Activated T-cell treated with anti-CD3 and anti-CD28 coated beads for 48 hours (primary cell): ENCODE results near the gene FGGY.
"Not testable (repeated sequence)": the region's sequence is repeated elsewhere in the genome, so short reads cannot be mapped to it uniquely, and the experiment has no call there.

Source experiments
- DNase-seq: peaks from one replicate; pipeline ENCODE4 v3.0.0-alpha.2; 2020; ENCODE audit warnings: low read depth

FGGY gene, protein sequence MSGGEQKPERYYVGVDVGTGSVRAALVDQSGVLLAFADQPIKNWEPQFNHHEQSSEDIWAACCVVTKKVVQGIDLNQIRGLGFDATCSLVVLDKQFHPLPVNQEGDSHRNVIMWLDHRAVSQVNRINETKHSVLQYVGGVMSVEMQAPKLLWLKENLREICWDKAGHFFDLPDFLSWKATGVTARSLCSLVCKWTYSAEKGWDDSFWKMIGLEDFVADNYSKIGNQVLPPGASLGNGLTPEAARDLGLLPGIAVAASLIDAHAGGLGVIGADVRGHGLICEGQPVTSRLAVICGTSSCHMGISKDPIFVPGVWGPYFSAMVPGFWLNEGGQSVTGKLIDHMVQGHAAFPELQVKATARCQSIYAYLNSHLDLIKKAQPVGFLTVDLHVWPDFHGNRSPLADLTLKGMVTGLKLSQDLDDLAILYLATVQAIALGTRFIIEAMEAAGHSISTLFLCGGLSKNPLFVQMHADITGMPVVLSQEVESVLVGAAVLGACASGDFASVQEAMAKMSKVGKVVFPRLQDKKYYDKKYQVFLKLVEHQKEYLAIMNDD

DNA sequence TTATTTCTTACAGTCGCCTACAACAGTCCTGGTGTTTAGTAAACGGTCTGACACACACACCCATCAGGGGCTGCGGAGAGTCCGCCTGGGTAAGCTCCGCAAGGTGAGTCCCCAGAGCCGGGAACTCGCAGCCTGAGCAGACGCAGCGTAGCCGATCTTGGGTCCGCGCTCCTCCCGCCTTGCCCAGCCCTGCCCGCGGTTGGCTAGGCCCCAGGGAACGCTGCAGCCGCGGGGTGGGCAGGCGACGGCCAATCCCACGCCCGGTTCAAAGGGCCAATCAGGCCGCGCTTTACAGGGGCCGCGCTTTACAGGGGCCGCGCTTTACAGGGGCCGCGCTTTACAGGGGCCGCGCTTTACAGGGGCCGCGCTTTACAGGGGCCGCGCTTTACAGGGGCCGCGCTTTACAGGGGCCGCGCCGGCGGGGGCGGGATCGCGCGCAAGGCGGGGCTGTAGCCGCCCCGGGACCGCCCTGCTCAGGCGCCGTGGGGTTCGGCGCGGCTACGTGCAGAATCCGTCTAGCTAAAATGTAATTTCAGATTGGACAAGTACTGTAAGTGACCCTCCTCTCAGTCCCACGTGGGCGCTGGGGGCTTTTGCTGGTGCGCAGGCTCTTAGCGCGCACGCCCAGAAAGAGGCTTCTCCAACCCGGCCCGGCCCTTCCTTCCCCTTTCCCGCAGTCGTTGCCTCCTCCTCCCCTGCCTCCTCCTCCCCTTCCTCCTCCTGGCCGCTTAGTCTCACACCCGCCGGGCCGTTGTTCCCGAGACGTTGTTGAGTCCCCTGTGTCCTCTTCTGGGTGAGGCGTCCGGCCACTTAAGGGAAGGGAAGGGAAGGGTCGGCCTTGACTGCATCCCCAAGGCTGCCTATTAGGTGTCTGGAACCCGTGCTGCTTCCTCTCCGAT is at the start of gene FGGY:
Gene FGGY, plus strand, starts transcription at position 737 of the 899 bp plus-strand sequence. CDS start 24,456 bp downstream, outside the sequence.
- peak; percentile 80 for DNase-seq

DNA sequence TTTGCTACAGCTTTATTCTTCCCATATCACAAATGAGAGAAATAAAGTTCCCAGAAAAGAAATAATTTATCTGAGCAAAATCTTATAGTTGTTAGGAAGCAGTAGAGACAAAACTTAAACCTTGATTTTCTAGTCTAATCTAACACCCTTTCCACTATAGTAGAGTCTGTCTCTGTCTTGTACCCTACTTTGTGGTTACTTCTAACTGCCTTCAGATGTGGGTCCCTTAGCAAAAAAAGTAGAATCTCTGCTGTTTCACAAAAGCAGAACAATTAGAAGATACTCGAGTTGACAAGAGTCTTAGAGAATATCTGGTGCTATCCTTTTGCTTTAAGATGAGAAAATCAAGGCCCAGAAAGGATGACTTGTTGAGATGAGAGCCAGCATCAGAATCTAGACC is 48.1 kb upstream of the FGGY start:
- DNase-seq = no peak

DNA sequence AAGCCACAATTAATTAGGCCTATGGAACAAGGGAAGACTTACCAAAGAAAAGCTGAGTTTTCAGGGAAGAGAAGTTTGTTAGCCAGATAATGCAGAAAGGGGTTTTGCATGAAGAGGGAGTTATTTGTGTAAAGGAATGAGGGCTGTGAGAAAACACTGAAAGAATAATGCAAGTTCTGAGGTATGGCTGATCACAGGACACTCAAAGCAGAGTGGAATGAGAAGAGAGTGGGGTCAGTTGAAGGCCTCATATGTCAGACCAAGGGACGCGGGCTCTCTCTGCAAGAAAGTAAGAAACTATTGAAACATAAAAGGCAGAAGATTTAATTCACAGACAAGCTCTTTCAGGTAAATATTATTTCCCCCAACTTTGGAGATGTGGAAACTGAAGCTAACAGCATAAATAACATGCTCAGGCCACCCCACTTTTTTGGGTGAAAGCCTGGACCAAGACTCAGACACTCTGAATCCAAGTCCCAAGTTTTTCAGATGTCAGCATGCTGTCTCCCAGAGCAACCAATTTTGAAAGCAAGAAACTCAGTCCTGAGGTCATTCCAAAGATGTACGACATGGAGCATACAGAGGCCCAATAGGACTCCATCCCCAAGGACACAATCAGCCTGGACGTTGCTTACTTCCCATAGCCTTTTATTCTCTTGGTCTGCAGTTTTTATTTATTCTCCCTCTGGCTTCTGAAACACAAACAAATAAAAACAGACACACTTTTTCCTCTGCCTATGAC is 47.3 kb upstream of the FGGY start:
- no peak for DNase-seq

DNA sequence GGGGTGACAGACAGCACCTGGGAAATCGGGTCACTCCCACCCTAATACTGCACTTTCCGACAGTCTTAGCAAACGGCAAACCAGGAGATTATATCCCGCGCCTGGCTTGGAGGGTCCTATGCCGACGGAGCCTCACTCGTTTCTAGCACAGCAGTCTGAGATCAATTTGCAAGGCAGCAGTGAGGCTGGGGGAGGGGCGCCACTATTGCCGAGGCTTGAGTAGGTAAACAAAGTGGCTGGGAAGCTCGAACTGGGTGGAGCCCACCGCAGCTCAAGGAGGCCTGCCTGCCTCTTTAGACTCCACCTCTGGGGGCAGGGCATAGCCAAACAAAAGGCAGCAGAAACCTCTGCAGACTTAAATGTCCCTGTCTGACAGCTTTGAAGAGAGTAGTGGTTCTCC is 45.8 kb upstream of the FGGY start:
- not testable (repeated sequence) for DNase-seq

DNA sequence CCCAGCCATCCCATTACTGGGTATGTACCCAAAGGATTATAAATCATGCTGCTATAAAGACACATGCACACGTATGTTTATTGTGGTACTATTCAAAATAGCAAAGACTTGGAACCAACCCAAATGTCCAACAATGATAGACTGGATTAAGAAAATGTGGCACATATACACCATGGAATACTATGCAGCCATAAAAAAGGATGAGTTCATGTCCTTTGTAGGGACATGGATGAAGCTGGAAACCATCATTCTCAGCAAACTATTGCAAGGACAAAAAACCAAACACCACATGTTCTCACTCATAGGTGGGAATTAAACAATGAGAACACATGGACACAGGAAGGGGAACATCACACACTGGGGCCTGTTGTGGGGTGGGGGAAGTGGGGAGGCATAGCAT is 40.5 kb upstream of the FGGY start:
- not testable (repeated sequence) for DNase-seq

DNA sequence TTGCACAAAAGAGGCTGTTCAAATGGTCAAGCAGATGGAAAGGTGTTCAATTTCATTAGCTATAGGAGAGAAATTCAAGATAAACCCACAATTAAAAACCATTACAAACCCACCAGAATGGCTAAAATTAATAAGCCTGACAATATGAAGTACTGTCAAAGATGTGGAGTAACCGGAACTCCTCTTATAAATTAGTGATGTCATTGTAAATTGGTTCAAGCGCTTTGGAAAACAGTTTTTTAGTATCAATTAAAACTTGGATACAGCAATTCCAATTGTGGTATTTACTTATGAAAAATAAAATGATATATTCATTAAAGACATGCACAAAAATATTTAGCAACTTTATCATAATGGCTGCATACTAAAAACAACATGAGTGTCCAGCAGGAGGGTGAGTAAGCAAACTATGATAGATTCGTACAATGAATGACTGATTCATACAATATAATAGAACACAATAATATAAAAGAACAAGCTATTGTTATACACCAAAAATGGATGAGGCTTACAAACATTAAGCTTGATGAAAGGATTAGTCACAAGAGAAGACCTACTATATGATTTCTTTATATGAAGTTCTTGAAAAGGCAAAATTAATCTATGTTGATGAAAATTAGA is 38.4 kb upstream of the FGGY start:
- DNase-seq = no peak

DNA sequence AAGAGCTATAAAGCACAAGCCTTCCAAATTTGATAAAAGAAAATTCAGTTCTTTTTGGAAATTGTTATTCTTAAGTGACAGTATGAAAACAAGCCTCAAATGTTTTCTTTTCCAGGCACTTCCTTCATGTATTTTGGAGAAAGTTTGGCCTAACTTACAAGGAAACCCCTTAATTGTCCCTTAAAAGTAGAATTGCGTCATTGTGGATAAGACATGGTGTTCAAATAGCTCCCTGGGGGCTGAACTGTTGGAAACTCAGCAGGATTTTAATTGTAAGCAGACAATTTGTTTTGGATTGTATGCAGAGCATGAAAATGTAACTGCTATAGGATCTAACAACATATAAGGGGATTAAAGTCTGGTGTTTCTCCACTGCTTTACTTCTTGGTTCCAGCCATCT is 35.4 kb upstream of the FGGY start:
- no peak for DNase-seq

DNA sequence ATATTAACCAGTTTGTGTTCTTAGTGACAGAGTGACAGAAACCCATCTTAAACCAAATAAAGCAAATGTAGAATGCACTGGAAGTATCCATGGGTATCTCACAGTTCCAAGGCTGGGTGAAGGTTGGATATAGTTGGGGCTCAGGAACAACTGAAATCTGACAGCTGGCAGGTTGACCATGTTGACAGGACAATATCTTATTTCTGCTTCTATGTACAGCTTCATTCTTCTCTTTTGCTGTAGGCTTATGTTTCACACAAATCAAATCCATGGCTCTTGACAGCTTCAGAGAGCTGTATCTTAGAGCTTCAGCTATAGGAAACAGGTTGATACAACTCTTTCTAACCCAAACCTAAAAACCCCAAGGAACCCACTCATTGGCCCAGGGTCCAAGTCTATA is 34.3 kb upstream of the FGGY start:
- DNase-seq = no peak

DNA sequence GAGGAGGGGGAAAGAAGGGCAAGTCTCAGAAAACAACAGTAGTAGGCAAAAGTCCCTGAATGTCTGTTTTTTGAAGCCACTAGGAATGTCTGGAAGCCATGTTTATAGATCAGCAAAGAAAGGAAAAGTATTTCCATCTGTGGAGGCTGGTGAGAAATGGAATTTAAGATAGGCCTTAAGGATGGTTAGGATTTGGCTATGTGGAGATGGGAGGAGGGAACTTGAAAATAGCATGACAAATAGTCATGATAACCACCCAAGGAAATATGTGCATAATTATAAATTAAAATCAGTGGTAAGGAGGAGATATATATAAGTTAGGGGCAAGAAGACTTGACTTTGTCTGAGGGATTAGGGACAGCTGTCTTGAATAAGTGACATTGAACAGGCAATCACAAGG is 33.8 kb upstream of the FGGY start:
- DNase-seq = no peak

DNA sequence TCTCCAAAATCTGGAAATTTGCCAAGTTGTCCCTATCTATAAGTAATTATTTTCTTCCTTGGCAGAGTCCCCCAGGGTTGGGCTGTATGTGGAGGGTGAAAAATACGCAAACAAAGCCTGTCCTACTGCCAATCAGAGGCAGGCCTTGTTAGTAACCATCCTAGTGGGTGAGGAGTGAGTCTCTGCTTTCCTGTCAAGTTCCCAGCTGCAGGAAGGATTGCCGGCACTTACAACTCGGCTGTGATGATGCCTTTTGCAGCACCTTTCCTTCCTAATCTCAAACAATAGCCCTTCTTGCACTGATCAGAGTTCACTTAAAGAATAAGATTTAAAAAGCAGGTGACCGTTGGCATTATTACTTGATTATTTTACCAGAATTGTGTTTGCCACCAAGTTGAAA is 31.3 kb upstream of the FGGY start:
- DNase-seq = no peak

DNA sequence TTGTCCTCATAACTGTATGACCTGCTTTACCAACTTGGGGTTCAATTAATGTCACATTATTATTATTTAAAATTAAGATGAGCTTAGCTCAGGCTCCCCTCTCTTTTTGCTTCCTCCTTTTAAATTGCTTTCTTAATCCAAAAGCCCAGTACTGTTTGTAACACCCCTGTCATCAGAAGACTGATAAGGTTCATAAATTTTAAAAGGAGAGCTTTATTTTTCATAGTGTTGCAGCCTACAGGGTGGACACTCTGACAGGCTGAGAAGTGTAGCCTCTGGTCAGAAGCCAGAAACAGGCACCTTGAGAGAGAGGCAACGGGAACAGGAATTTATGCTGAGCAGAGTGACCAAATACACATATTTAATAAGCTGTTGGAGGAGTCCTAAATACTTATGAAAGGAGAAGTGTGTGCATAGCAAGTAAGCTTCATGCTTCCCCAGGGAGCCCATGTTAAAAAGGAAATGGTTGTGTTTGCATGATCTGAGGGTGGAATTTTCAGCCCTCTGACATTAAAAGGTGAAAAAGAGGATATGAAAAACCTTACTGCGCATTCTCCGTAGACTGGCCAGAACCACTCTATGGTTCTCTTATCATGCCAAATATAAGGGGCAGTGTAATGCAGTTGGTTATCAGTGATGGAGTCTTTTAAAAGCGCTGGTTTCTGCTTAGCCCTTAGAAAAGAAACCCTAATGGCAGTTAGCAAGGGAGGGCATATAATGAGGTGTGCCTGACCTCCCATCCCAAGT is 30.5 kb upstream of the FGGY start:
- DNase-seq = no peak

DNA sequence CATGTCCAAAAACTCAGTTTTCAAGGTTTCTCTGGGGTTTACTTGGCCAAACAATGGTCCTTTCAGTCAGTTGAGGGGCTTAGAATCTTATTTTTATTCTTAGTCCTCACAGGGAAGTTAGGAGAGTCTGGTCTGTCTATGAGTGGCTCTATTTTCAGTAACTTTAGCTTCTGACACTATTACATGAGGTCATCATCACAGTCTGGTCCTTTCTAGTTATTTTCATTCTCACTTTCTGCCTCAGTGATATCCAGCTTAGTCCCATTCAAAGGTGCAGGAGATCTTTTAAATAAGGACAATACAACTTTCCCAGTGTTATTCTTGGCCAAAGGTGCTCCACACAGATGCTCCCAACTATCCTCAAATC is 30.0 kb upstream of the FGGY start:
- no peak for DNase-seq

DNA sequence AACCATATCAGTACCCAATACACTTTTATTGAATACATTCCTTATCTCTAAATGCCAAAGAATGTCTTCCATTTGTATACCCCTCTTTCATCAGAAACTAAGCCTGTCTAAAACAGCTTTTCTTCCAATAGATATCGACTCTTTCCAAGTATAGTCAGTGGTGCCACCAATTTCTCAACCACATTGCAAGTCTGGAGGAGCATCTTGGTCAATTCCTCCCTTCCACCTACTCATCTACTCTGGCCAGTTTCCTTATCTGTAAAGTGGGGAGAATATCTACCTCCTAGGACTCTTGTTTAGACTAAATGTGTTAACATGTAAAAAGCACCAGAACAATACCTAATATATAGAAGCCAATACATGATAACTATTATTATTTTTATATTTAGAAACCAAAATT is 28.5 kb upstream of the FGGY start:
- no peak for DNase-seq

DNA sequence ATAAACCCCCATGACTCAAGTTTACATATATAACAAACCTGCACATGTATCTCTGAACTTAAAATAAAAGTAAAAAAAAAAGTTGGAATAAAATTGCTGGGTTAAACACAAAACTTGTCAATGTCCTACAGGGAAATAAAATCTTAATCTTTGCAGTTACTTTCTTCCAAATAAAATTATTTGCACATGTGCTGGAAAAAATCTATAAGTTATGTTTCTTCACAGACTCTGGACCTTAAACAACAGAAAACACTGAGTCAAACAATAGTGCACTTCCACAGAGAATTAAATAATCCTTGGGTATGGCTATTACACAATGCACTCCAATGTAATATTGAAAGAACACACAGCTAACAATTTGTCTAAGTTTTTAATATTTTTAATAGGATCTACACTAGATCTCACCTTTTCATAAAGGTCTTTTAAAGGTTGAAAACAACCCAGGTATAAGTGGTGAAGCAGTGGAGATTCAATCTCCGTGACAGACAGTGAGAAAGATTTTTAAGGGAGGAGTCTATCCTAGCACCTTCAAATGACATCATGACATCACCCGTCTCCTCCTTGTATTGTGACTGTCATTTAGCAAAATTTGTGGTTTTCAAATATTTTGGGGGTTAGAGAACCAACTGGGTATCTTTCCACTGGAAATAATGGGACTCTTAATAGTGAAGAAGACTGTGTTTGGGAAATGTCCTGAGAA is 25.2 kb upstream of the FGGY start:
- DNase-seq = no peak

DNA sequence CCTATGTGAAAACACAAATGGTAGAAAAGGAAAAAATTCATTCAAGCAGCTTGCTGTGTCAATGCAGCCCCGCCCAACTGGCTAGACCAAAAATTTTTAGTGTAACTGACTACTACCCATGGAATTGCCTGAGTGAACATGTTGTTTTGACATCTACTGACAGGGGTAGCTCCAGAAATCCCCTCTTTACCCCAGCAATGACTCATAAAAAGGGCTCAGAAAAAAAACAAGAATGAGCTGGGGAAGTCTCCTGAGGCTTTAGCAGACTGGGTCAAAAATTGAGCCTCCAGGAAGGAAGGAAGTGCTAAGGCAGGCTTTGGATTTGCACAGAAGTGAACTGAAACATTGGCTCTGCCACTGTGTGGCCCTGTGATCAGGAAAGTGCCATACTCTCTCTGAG is 24.4 kb upstream of the FGGY start:
- DNase-seq = no peak

DNA sequence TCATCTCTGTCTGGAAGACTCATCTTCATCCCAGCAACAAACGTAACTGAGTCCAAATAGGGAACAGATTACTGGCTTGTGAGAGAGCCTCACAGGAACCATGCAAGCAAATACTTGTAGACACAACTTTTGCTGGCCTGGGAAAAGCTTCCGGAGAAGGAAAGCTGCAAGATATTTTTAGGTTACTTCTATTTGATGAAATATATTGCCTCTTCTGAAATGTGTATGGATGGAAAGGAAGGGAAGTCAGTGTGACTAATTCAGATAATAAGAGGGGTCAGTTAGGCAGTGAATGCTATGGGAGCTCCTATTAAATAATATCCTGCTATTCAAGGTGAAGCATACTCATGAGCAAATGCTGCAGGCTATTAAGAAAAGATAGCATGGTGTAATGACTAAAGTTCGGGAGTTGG is 20.4 kb upstream of the FGGY start:
- no peak for DNase-seq

DNA sequence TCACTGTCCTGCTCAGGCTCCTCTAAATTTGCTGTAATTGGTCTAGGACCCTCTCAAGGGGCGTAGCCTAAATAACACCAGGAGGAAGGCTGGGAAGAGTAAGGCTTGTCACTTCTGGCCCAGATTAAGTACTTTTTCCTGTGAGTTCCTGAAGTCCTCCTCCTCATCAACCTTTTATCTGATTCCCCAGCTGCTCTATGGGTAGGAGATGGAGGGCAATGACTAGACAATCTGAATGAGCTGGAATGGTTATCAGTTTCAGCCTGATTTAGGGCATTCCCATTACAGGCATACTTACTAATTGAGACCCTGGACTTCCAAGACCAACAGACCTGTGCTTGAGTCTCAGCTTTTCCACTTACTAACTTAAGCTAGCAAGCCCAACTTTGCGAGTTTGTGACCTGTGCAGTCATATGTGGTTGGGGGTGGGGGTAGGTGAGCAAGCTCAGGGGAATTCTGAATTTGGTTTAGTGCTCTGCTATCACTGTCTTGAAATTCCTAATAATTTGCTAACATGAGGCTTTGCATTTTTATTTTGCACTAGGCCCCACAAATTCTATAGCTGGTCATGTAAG is 18.0 kb upstream of the FGGY start:
- DNase-seq = no peak

DNA sequence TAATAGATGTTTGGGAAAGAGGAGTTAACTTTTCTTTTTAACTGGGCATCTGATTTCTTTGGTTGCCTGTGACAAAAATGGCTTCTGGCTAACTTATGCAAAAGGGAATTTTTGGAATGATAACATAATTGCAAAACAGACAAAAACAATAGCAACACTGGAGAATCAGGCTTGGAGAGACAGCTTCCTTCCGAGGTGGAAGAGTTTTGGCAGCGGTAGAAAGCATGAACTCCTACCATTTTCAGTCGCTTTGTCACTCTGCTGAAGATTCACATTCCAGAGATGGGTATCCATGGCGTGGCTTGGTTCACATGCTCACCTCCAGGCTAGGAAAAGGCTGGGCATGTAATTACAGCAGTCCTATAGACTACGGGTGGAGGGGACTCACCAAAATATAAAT is 17.2 kb upstream of the FGGY start:
- DNase-seq = no peak

DNA sequence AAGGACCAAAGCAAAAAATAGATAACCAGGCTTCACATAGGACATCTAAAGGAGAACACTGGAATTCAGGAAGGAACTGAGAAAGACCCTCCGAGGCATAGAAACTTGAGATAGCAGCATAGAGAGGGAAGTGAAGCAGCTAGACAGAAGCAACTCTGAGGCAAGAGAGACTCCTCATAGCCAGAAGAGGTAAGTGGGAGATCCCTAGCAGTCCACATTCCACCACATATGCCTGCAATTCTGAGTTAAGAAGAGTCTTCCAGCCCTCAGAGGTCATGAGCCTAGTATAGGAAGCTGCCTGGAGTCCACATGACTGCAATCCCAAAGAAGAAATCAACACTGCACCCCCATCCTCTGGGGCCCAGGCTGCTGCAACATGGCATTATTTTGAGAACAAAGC is 13.9 kb upstream of the FGGY start:
- DNase-seq = no peak

DNA sequence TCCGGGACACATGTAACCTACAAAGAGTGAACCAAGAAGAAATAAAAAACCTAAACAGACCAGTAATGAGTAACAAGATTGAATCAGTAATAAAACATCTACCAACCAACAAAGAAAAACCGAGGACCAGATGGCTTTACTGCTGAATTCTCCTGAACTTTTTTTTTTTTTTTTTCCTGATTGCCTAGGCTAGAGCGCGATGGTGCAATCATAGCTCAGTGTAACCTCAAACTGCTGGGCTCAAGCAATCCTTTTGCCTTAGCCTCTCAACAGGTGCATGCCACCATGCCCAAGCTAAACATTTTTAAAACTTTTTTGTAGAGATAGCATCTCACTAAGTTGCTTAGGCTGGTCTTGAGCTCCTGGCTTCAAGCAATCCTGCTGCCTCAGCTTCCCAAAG is 11.2 kb upstream of the FGGY start:
- DNase-seq = no peak
